ENCODE data around the gene BAX.
A peak's percentile ranks its signal among the peaks of the same experiment; 100 is the strongest.

The BAX gene

DNA sequence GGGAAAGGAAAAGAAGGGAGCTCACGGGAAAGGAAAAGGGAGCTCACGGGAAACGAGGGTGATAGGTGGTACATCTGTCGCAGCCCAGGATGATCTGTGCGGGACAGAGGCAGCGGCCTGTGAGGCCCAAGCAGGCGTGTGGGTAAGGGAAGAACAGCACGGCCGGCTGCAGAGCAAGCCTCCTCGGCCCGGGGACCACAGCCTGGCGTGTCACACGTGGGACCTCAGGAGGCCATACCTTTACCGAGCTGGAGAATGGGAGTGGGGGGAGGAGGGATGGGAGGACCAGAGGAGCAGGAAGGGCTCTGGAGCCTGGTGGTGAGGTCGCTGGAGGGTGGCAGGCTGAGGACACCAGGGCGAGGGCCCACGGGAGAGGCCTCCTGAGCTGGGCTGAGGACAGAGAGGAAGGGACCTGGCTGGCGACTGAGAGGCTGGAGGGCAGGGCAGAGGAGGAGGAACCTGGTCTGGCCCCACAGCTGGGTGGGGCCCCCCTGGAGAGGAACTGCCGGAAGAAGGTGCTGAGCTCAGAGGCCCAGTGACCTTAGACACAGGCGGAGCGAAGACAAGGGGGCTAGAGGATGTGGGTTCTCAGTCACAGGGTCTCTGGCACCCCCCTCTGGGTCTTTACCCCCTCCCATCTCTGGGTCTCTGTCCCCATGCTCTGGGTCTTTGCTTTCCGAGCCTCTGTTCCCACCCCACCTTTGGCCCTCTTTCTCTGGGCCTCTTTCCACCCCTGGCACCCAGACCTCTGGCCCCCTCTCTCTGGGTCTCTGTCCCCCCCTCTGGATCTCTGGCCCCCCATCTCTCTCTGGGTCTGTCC lies 7.6 kb downstream of the BAX start:
- DNase-seq (ENCODE audit: low read depth, low spot score) = no peak

- DNase-seq (ENCODE audit: low read depth, low spot score) = no peak
Observed at GRCh38 chr19:48962849-48963165, 8.1 kb downstream of the BAX start.

DNA sequence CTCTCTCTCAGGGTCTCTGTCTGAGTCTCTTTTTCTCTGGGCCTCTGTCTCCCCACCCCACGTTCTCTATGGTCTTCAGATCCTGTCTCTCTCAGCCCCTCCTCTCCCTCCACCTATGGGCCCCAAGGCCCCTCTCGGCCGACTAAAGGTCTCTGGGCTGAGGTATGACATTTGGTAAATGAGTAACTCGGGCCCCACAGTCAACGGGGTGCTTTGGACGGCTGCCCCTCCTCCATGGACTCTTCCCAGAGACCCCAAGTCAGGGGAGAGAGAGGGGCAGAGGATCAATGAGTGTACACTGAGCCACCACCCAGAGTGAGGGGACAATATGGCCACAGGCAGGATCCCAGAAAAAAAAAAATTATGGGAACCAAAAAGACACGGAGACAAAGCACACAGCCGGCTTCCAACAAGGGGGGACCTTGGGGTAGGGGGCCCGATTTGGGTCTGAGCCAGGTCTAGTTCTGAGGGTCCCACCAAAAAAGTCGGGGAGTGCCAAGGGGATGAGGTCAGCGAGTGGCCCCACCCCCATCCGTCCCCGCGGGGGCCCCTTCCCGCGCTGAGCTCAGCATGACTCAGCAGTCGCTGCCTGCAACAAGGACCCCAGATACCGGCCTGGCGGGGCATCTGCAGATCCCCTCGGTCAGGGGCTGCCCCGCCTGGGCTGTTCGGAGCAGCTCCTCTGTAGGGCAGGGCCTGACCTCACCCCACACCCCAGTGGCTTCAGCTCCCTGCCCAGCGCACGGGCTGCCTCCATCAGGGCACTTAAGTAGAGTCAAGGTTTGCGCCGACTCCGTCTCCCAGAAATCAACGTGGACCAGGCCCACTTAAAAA lies 8.9 kb downstream of the BAX start:
- no peak for DNase-seq (ENCODE audit: low read depth, low spot score)

GRCh38 chr19:48964205-48965039 lies 9.7 kb downstream of the BAX start:
- no peak for DNase-seq (ENCODE audit: low read depth, low spot score)

DNA sequence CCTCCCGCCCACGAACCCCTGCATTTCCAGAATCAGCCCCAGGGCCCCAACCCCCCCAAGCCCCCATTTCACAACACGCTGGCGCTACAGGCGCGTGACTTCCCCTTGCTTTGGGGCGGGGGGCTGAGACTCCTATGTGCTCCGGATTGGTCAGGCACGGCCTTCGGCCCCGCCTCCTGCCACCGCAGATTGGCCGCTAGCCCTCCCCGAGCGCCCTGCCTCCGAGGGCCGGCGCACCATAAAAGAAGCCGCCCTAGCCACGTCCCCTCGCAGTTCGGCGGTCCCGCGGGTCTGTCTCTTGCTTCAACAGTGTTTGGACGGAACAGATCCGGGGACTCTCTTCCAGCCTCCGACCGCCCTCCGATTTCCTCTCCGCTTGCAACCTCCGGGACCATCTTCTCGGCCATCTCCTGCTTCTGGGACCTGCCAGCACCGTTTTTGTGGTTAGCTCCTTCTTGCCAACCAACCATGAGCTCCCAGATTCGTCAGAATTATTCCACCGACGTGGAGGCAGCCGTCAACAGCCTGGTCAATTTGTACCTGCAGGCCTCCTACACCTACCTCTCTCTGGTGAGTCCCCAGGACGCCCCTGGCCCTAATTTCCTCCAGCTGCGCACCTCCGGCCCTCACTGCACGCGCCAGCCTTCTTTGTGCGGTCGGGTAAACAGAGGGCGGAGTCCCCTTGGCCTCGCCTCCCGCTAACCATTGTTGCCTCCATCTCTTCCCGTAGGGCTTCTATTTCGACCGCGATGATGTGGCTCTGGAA lies 10.5 kb downstream of the BAX start, which contains the start of gene FTL:
FTL (plus strand) TSS at position 270 of the 766 bp plus-strand sequence; CDS start at position 469, 199 bp downstream.
- peak; percentile 83 for DNase-seq (ENCODE audit: low read depth, low spot score)

- DNase-seq (ENCODE audit: low read depth, low spot score) = no peak
Observed at GRCh38 chr19:48965806-48966540, 11.3 kb downstream of the BAX start.

DNA sequence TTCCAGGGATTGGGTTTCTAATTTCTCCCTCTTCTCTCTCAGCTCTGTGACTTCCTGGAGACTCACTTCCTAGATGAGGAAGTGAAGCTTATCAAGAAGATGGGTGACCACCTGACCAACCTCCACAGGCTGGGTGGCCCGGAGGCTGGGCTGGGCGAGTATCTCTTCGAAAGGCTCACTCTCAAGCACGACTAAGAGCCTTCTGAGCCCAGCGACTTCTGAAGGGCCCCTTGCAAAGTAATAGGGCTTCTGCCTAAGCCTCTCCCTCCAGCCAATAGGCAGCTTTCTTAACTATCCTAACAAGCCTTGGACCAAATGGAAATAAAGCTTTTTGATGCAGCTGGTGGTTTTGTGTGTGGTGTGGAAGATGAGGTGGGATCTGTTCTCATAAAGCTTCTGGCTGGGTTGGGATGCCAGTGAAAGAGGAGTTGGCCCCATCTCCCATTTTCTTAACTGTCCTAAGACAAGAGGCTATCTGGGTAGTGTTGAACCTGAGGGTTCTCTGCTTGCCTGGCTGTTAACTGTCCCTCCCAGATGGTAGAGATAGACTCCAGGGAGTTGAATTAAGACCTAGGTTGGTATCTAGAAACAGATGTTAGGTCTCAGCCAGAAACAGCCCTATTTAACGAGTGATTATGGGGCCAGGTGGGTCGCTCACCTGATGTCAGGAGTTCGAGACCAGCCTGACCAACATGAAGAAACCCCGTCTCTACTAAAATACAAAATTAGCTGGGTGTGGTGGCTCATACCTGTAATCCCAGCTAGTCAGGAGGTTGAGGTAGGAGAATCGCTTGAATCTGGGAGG lies 12.1 kb downstream of the BAX start:
- no peak for DNase-seq (ENCODE audit: low read depth, low spot score)

- no peak for DNase-seq (ENCODE audit: low read depth, low spot score)
Observed at GRCh38 chr19:48967346-48968178, 12.9 kb downstream of the BAX start.

- DNase-seq (ENCODE audit: low read depth, low spot score) = no peak
Observed at GRCh38 chr19:48968179-48968661, 13.5 kb downstream of the BAX start.

- no peak for DNase-seq (ENCODE audit: low read depth, low spot score)
Observed at GRCh38 chr19:48968813-48969218, 14.1 kb downstream of the BAX start.

GRCh38 chr19:48969276-48970138 lies 14.8 kb downstream of the BAX start:
- DNase-seq (ENCODE audit: low read depth, low spot score) = no peak

DNA sequence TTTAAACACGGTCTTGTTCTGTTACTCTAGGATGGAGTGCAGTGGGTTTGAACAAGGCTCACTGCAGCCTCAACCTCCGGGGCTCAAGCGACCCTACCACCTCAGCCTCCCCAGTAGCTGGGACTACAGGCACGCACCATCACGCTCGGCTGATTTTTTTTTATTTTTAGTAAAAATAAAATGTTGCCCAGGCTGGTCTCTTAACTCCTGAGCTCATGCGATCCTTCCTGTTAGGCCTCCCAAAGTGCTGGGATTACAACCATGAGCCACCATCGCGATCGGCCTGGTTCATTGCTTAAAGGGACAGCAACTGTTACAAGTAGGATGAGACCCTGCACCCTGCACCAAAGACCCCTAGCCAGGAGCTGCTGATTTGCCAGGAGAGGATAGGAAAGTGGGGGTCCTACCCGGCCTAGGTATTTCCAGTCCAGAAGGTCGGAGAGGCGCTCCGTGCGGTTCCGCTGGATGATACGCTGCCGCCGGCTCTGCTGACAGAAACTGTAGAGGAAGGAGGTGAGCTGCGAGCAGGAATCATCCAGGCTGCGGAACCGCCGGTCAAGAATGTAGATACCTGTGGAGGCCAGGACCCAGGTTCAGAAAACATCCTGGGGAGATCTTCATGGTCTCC lies 15.6 kb downstream of the BAX start:
- no peak for DNase-seq (ENCODE audit: low read depth, low spot score)

GRCh38 chr19:48970923-48971395 lies 16.3 kb downstream of the BAX start:
- no peak for DNase-seq (ENCODE audit: low read depth, low spot score)

- no peak for DNase-seq (ENCODE audit: low read depth, low spot score)
Observed at GRCh38 chr19:48975947-48976847, 21.5 kb downstream of the BAX start.

GRCh38 chr19:48977061-48977460 lies 22.4 kb downstream of the BAX start:
- no peak for DNase-seq (ENCODE audit: low read depth, low spot score)

DNA sequence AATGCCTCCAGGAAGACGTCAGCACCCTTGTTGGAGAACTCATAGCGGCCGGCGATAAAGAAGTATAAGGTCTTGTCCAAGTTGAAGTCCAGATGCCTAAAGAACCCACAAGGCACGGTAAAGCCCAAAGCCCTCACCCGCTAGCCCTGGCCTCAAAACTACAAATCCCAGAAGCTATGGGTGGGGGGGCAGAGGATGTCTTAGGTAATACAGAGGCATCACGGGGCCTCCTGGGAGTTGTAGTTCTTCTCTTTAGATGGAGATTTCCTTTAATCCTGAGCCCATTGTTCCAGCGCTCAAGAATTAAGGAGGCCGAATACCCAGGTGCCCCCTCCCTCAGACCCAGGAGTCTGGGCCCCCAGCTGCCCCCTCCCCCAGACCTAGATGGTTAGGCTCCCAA lies 27.6 kb downstream of the BAX start:
- no peak for DNase-seq (ENCODE audit: low read depth, low spot score)
